CD1c-positive myeloid dendritic cell (primary cell): ENCODE results near the gene ZNF391.
"Not testable (repeated sequence)": the region's sequence is repeated elsewhere in the genome, so short reads cannot be mapped to it uniquely, and the experiment has no call there.

ENCODE experiments used
- DNase-seq: peaks from one replicate; pipeline ENCODE4 v3.0.0-alpha.2; 2016; ENCODE audit errors: extremely low spot score

ZNF391 gene

GRCh38 chr6:27422651-27423332 lies 34.2 kb downstream of the ZNF391 start:
- DNase-seq: no peak

- not testable (repeated sequence) for DNase-seq
Observed at GRCh38 chr6:27424851-27425250, 36.3 kb downstream of the ZNF391 start.

- DNase-seq: no peak
Observed at GRCh38 chr6:27426045-27426620, 37.6 kb downstream of the ZNF391 start.

- DNase-seq: no peak
Observed at GRCh38 chr6:27428502-27428901, 39.9 kb downstream of the ZNF391 start.

- no peak for DNase-seq
Observed at GRCh38 chr6:27428966-27429365, 40.4 kb downstream of the ZNF391 start.

GRCh38 chr6:27433714-27434113 lies 45.2 kb downstream of the ZNF391 start:
- DNase-seq: no peak

GRCh38 chr6:27439371-27439770 lies 50.8 kb downstream of the ZNF391 start:
- DNase-seq: no peak

- no peak for DNase-seq
Observed at GRCh38 chr6:27441001-27441400, 52.4 kb downstream of the ZNF391 start.

GRCh38 chr6:27442932-27443331 lies 54.4 kb downstream of the ZNF391 start:
- DNase-seq: no peak

- no peak for DNase-seq
Observed at GRCh38 chr6:27448456-27448855, 59.9 kb downstream of the ZNF391 start.

- DNase-seq: no peak
Observed at GRCh38 chr6:27451660-27452390, 63.3 kb downstream of the ZNF391 start.

GRCh38 chr6:27452496-27452897 lies 63.9 kb downstream of the ZNF391 start:
- DNase-seq: no peak
